OCI-LY7 (cell line): ENCODE measurements around the gene FN3KRP. TPM values are rescaled to one million over a fixed set of nuclear protein-coding genes. Genes with fewer than 3 reads are reported as not detected.

ENCODE experiments used
- BruUV-seq: library from RNA; stranded (reverse); fragments of 400-500 nt; replicated peaks from 2 replicates; lab custom pipeline; 2021; lab: Mats Ljungman, UMichigan
- CTCF ChIA-PET: fragments of 300-600 bp; sonication (Branson Sonifier 250); formaldehyde crosslinking; loops from one replicate; lab custom pipeline; 2022; ENCODE audit warnings: antibody characterized with exemption; ENCODE audit not compliant: unreplicated experiment; lab: Charles Lee
- POLR2A ChIA-PET: fragments of 300-600 bp; sonication (Branson Sonifier 250); formaldehyde crosslinking; loops from one replicate; lab custom pipeline; 2022; ENCODE audit warnings: antibody characterized with exemption; lab: Charles Lee
- DNase-seq: peaks from one replicate; pipeline ENCODE4 v3.0.0-alpha.2; 2015; ENCODE audit warnings: low spot score
- H2AFZ ChIP-seq: fragments of 200-600 bp; sonication (generic), shearing (Covaris generic); 2 replicates; pipeline ENCODE4 v1.6.1; 2014; ENCODE audit warnings: mild to moderate bottlenecking, antibody characterized with exemption, low read length, moderate library complexity
- H3K27ac ChIP-seq: fragments of 200-600 bp; sonication (generic); 2 replicates; pipeline ENCODE4 v1.5.1; 2014; ENCODE audit warnings: mixed run types, low read depth, mild to moderate bottlenecking, moderate library complexity, low read length, inconsistent platforms; ENCODE audit not compliant: poor library complexity, severe bottlenecking
- H3K36me3 ChIP-seq: fragments of 200-600 bp; sonication (generic); 2 replicates; pipeline ENCODE4 v1.6.1; 2014; ENCODE audit warnings: mild to moderate bottlenecking, antibody characterized with exemption, low read length, moderate library complexity, mixed read lengths; ENCODE audit not compliant: insufficient read depth
- H3K4me1 ChIP-seq: fragments of 200-600 bp; sonication (generic); 2 replicates; pipeline ENCODE4 v1.5.1; 2014; ENCODE audit warnings: mild to moderate bottlenecking, low read length; ENCODE audit not compliant: insufficient read depth, poor library complexity, severe bottlenecking
- H3K4me2 ChIP-seq: fragments of 200-600 bp; sonication (generic); 2 replicates; pipeline ENCODE4 v1.6.1; 2014; ENCODE audit warnings: mild to moderate bottlenecking, low read length
- H3K4me3 ChIP-seq: fragments of 200-600 bp; sonication (generic); 2 replicates; pipeline ENCODE4 v1.5.1; 2014; ENCODE audit warnings: mild to moderate bottlenecking, low read depth, low read length; ENCODE audit not compliant: poor library complexity, severe bottlenecking
- H3K79me2 ChIP-seq: fragments of 200-600 bp; sonication (generic); 2 replicates; pipeline ENCODE4 v1.6.1; 2016; ENCODE audit warnings: low read depth, mild to moderate bottlenecking, low read length, moderate library complexity, mixed read lengths; ENCODE audit not compliant: insufficient read depth
- H3K9me2 ChIP-seq: fragments of 200-600 bp; sonication (generic); 2 replicates; pipeline ENCODE4 v1.6.1; 2016; ENCODE audit warnings: mild to moderate bottlenecking, low read length, mixed read lengths; ENCODE audit not compliant: insufficient read depth
- H3K9me3 ChIP-seq: fragments of 200-600 bp; sonication (generic); 2 replicates; pipeline ENCODE4 v1.6.1; 2014; ENCODE audit warnings: mild to moderate bottlenecking, mixed run types, low read length, mixed read lengths
- H4K20me1 ChIP-seq: fragments of 200-600 bp; sonication (generic); 2 replicates; pipeline ENCODE4 v1.6.1; 2014; ENCODE audit warnings: mild to moderate bottlenecking, antibody characterized with exemption, low read length, moderate library complexity, mixed read lengths; ENCODE audit not compliant: insufficient read depth
- EZH2phosphoT487 ChIP-seq: fragments of 200-600 bp; sonication (generic); IDR thresholded peaks from 2 replicates; pipeline ENCODE4 v1.6.1; 2018; ENCODE audit warnings: low read depth, borderline replicate concordance, mild to moderate bottlenecking, mixed run types, antibody characterized with exemption, low read length, moderate library complexity, mixed read lengths
- intact Hi-C: fragments of 100-400 bp; cut with micrococcal nuclease; formaldehyde crosslinking; loops from one replicate; pipeline ENCODE4 v1.10.0; 2022; ENCODE audit not compliant: unreplicated experiment
- total RNA-seq, 2 experiments: library from RNA; depleted of rRNA in 1 of 2; stranded (reverse); fragments of >200 nt in 1 of 2; shearing (Covaris generic) in 1 of 2; gene quantifications; 2 replicates each; pipeline ENCODE4 v1.2.3, GENCODE V29; 2014 to 2022
- TF ChIP-seq, protein P1 (sequence below): fragments of 200-600 bp; sonication (generic); conservative IDR thresholded peaks from 2 replicates; pipeline ENCODE4 v1.5.1; 2014; ENCODE audit warnings: mild to moderate bottlenecking, antibody characterized with exemption, low read length, moderate library complexity, mixed read lengths

The FN3KRP gene
- total RNA-seq, 2 experiments from 2014 or later = 52.1 to 91.8 TPM

DNA sequence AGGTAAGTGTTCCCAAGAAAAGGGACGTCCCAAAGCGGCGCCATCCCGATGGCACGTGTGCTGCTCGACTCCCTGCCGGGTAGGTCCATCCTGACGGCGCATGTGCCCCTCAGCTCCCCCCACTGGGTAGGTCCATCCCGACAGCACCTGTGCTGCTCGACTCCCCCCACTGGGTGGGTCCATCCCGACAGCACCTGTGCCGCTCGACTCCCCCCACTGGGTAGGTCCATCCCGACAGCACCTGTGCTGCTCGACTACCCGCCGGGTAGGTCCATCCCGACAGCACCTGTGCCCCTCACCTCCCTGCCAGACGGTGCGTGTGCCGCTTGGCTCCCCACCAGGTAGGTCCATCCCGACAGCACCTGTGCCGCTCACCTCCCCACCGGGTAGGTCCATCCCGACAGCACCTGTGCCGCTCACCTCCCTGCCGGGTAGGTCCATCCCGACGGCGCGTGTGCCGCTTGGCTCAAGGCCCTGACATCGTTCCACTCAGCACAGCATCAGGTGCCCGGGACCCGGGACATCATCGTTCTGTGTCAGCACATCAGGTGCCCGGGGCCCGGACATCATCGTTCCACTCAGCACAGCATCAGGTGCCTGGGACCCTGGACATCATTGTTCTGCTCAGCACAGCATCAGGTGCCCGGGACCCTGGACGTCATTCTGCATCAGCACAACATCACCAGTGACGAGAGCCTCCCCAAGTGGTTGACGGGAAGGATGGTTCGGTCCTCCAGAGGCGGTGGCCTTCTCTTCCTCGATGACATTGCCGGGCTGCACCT is 13.2 kb downstream of the FN3KRP start:
- BruUV-seq = no TSS peak
- Histone ChIP-seq H2AFZ (no peak overlapping the region), H3K4me1 (no peaks in the 10 kb centered on the region), H3K27ac (no peak overlapping the region), H3K4me2 (no peak overlapping the region), H3K79me2 (no peaks in the 10 kb centered on the region), H3K4me3 (no peak overlapping the region), H3K9me2 (no peaks in the 10 kb centered on the region), H4K20me1 (no peaks in the 10 kb centered on the region), H3K9me3 (peaks cover 7% of the 10 kb centered on the region), H3K36me3 (peaks cover 85% of the 10 kb centered on the region)
- intact Hi-C loops = no loop called here
- TF ChIP-seq, protein P1, sequence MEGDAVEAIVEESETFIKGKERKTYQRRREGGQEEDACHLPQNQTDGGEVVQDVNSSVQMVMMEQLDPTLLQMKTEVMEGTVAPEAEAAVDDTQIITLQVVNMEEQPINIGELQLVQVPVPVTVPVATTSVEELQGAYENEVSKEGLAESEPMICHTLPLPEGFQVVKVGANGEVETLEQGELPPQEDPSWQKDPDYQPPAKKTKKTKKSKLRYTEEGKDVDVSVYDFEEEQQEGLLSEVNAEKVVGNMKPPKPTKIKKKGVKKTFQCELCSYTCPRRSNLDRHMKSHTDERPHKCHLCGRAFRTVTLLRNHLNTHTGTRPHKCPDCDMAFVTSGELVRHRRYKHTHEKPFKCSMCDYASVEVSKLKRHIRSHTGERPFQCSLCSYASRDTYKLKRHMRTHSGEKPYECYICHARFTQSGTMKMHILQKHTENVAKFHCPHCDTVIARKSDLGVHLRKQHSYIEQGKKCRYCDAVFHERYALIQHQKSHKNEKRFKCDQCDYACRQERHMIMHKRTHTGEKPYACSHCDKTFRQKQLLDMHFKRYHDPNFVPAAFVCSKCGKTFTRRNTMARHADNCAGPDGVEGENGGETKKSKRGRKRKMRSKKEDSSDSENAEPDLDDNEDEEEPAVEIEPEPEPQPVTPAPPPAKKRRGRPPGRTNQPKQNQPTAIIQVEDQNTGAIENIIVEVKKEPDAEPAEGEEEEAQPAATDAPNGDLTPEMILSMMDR = no peak
- TF ChIP-seq EZH2phosphoT487 = no peak
- no peak for DNase-seq
- POLR2A ChIA-PET = interaction anchor here (0.6 kb wide), 1 partner anchor 18 kb away, joined by 3 read pairs; no protein-coding TSS in a partner anchor
- CTCF ChIA-PET = interaction anchor here (0.6 kb wide), 1 partner anchor 14 kb away, joined by 3 read pairs; no protein-coding TSS in a partner anchor

DNA sequence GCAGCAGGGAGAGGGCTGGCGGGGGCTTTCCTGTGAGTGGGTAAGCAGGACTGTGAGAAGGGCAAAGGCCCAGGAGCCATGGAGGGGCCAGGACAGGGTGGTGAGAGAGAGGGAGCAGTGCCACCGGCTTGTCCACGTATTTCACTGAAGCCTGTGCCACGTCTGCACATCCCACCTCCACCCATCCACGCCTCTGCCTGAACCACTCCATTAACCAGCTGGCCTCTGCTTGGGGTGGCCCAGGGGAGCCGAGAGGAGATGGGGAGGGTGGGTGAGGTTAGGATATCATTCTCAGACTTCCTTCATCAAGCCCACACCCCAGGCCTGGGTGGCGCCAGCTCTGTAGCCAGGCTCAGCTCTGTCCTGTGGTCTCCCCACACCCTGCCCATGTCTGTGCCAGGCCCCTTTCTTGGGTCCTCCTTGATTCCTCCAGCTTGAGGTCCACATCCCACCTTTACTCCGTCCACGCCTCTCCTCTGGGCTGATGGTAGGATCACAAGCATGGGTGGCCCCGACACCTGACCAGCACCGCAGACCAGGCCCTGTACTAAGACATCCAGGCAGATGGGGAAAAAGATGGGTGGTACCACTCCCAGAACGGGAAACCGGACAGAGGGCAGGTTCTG is 15.7 kb downstream of the FN3KRP start:
- Histone ChIP-seq H3K4me3 (no peak overlapping the region), H4K20me1 (no peaks in the 10 kb centered on the region), H2AFZ (no peak overlapping the region), H3K9me2 (no peaks in the 10 kb centered on the region), H3K4me2 (no peak overlapping the region), H3K4me1 (no peaks in the 10 kb centered on the region), H3K79me2 (no peaks in the 10 kb centered on the region), H3K9me3 (peaks cover 7% of the 10 kb centered on the region), H3K36me3 (peaks cover 74% of the 10 kb centered on the region), H3K27ac (no peak overlapping the region)
- POLR2A ChIA-PET = interaction anchor here (0.9 kb wide), 1 partner anchor 102 kb away, joined by 3 read pairs; no protein-coding TSS in a partner anchor
- CTCF ChIA-PET = no interaction called here
- intact Hi-C loops = no loop called here
- BruUV-seq = no TSS peak
- no peak for DNase-seq
- no peak for TF ChIP-seq EZH2phosphoT487
- TF ChIP-seq, protein P1 = no peak
